GM23248 (cell line): ENCODE data around the gene CAMK4.

ENCODE experiments used
- EZH2 ChIP-seq: fragments of 200-600 bp; sonication (generic); IDR thresholded peaks from 2 replicates; pipeline ENCODE4 v1.6.1; 2018; ENCODE audit warnings: antibody characterized with exemption, mild to moderate bottlenecking; ENCODE audit not compliant: insufficient read depth, poor library complexity, severe bottlenecking
- EZH2phosphoT487 ChIP-seq: fragments of 200-600 bp; sonication (generic); IDR thresholded peaks from 2 replicates; pipeline ENCODE4 v1.6.1; 2018; ENCODE audit warnings: antibody characterized with exemption, moderate library complexity, mild to moderate bottlenecking, low read depth; ENCODE audit not compliant: insufficient read depth

GRCh38 chr5:111310711-111311620 lies 86.8 kb downstream of the CAMK4 start:
- no peak for TF ChIP-seq EZH2
- no peak for TF ChIP-seq EZH2phosphoT487
